Smooth muscle cell (in vitro differentiated cells): Measurements from ENCODE around the gene FBF1. TPM values are rescaled to one million over a fixed set of nuclear protein-coding genes. Genes with fewer than 3 reads are reported as not detected.
"Not testable (repeated sequence)": the region's sequence is repeated elsewhere in the genome, so short reads cannot be mapped to it uniquely, and the experiment has no call there.

Experiments used
- DNase-seq: peaks from one replicate; lab custom pipeline; 2025; ENCODE audit not compliant: unreplicated experiment; lab: John Stamatoyannopoulos, UW
- H2AFZ ChIP-seq: fragments of 200-600 bp; sonication (generic); 2 replicates; pipeline ENCODE4 v1.6.0; 2016; ENCODE audit warnings: antibody characterized with exemption, low read depth, mild to moderate bottlenecking
- H3F3A ChIP-seq: fragments of 200-600 bp; sonication (generic); 2 replicates; pipeline ENCODE4 v1.6.0; 2017; ENCODE audit warnings: antibody characterized with exemption, low read depth
- H3K27ac ChIP-seq: fragments of 200-600 bp; sonication (generic); 2 replicates; pipeline ENCODE4 v1.5.1; 2016; ENCODE audit warnings: low read depth, mild to moderate bottlenecking
- H3K27me3 ChIP-seq: fragments of 200-600 bp; sonication (generic); 2 replicates; pipeline ENCODE4 v1.6.1; 2016; ENCODE audit warnings: low read depth, mild to moderate bottlenecking
- H3K36me3 ChIP-seq: fragments of 200-600 bp; sonication (generic); 2 replicates; pipeline ENCODE4 v1.5.1; 2016; ENCODE audit warnings: low read depth
- H3K4me1 ChIP-seq: fragments of 200-600 bp; sonication (generic); 2 replicates; pipeline ENCODE4 v1.5.1; 2016; ENCODE audit warnings: low read depth
- H3K4me2 ChIP-seq: fragments of 200-600 bp; sonication (generic); 2 replicates; pipeline ENCODE4 v1.6.0; 2016; ENCODE audit warnings: mild to moderate bottlenecking
- H3K4me3 ChIP-seq: fragments of 200-600 bp; sonication (generic); 2 replicates; pipeline ENCODE4 v1.5.1; 2016; ENCODE audit warnings: mild to moderate bottlenecking
- H3K79me2 ChIP-seq: fragments of 200-600 bp; sonication (generic); 2 replicates; pipeline ENCODE4 v1.6.0; 2016; ENCODE audit warnings: low read depth, mild to moderate bottlenecking
- H3K9ac ChIP-seq: fragments of 200-600 bp; sonication (generic); 2 replicates; pipeline ENCODE4 v1.6.0; 2016; ENCODE audit warnings: low read depth
- H3K9me3 ChIP-seq: fragments of 200-600 bp; sonication (generic); replicated peaks from 2 replicates; pipeline ENCODE4 v1.5.1; 2016; ENCODE audit warnings: low read depth
- H4K20me1 ChIP-seq: fragments of 200-600 bp; sonication (generic); 2 replicates; pipeline ENCODE4 v1.6.0; 2016; ENCODE audit warnings: low read depth
- WGBS: methylation state at CpG from one replicate; pipeline ENCODE4 v1.1.7; 2016; ENCODE audit warnings: low lambda C conversion rate; 5-methylcytosine and 5-hydroxymethylcytosine counted together
- polyA plus RNA-seq: library from polyadenylated mRNA; unstranded; fragments of >200 nt; fragmentation: Nextera tagmentation; extraction: Ambion mirVana; gene quantifications from 2 replicates; pipeline ENCODE4 v1.2.1, GENCODE V29; 2016
- total RNA-seq: library from RNA; depleted of rRNA; stranded (reverse); fragments of >200 nt; gene quantifications from 2 replicates; pipeline ENCODE4 v1.2.3, GENCODE V29; 2014
- TF ChIP-seq, protein P1 (sequence below): fragments of 200-600 bp; sonication (generic); IDR thresholded peaks from 2 replicates; pipeline ENCODE4 v1.5.1; 2017; ENCODE audit warnings: borderline replicate concordance, mild to moderate bottlenecking, antibody characterized with exemption; ENCODE audit not compliant: insufficient read depth, poor library complexity, severe bottlenecking

FBF1 gene
- total and polyA plus RNA-seq, 2 experiments from 2014 or later: 4.6 to 8.4 TPM

GRCh38 chr17:75975757-75976174 is 34.9 kb upstream of the FBF1 start:
- Histone ChIP-seq H2AFZ (no peak overlapping the region), H4K20me1 (peaks cover 66% of the 10 kb centered on the region), H3K36me3 (no peaks in the 10 kb centered on the region), H3K4me3 (peak overlapping the region; percentile 74), H3K79me2 (peaks cover 73% of the 10 kb centered on the region), H3F3A (peaks cover 11% of the 10 kb centered on the region), H3K27ac (no peak overlapping the region), H3K4me1 (no peaks in the 10 kb centered on the region), H3K9me3 (no peaks in the 10 kb centered on the region), H3K4me2 (peak overlapping the region; percentile 85), H3K27me3 (no peaks in the 10 kb centered on the region), H3K9ac (no peak overlapping the region)
- WGBS: 91% methylated on average over 5 of the region's 5 CpGs
- no peak for DNase-seq
- TF ChIP-seq, protein P1, sequence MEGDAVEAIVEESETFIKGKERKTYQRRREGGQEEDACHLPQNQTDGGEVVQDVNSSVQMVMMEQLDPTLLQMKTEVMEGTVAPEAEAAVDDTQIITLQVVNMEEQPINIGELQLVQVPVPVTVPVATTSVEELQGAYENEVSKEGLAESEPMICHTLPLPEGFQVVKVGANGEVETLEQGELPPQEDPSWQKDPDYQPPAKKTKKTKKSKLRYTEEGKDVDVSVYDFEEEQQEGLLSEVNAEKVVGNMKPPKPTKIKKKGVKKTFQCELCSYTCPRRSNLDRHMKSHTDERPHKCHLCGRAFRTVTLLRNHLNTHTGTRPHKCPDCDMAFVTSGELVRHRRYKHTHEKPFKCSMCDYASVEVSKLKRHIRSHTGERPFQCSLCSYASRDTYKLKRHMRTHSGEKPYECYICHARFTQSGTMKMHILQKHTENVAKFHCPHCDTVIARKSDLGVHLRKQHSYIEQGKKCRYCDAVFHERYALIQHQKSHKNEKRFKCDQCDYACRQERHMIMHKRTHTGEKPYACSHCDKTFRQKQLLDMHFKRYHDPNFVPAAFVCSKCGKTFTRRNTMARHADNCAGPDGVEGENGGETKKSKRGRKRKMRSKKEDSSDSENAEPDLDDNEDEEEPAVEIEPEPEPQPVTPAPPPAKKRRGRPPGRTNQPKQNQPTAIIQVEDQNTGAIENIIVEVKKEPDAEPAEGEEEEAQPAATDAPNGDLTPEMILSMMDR: no peak

- H3K79me2 ChIP-seq: peaks cover 79% of the 10 kb centered on the region
- peak overlapping the region; percentile 6 for H3K4me2 ChIP-seq
- not testable (repeated sequence) for H3K27ac ChIP-seq, DNase-seq, H3K27me3 ChIP-seq, H3K4me3 ChIP-seq, H2AFZ ChIP-seq, H3F3A ChIP-seq, H3K9ac ChIP-seq, H3K4me1 ChIP-seq, H3K9me3 ChIP-seq, H3K36me3 ChIP-seq
- 95% methylated on average over 6 of the region's 6 CpGs for WGBS
- H4K20me1 ChIP-seq: peaks cover 72% of the 10 kb centered on the region
Measured at GRCh38 chr17:75975187-75975586, 34.3 kb upstream of the FBF1 start.

DNA sequence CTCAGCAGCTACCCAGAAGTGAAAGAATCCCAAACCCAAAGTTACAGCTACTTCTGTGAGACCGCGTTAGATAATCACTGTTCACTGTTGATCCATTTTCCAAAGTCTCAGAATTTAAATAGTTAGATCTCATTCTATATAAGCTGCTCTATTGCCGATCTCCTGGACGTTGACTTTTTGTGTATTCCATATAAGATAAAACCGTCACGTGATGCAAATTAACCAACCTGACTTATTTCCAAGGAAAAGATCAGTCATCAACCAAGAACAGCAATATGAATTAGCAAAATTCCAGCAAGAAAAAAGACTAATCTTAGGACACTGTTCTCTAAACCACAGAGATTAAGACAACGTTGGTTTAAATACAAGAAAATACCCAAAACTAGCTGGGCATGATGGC is 29.8 kb upstream of the FBF1 start:
- Histone ChIP-seq H4K20me1 (peaks cover 93% of the 10 kb centered on the region), H3K4me3 (no peak overlapping the region), H3K27me3 (no peaks in the 10 kb centered on the region), H3F3A (peaks cover 4% of the 10 kb centered on the region), H3K9ac (no peak overlapping the region), H3K4me2 (no peak overlapping the region), H3K27ac (no peak overlapping the region), H3K36me3 (no peaks in the 10 kb centered on the region), H2AFZ (no peak overlapping the region), H3K9me3 (no peaks in the 10 kb centered on the region), H3K79me2 (peaks cover 92% of the 10 kb centered on the region), H3K4me1 (no peaks in the 10 kb centered on the region)
- DNase-seq: no peak
- TF ChIP-seq, protein P1: no peak
- WGBS: 85% methylated on average over 7 of the region's 7 CpGs

DNA sequence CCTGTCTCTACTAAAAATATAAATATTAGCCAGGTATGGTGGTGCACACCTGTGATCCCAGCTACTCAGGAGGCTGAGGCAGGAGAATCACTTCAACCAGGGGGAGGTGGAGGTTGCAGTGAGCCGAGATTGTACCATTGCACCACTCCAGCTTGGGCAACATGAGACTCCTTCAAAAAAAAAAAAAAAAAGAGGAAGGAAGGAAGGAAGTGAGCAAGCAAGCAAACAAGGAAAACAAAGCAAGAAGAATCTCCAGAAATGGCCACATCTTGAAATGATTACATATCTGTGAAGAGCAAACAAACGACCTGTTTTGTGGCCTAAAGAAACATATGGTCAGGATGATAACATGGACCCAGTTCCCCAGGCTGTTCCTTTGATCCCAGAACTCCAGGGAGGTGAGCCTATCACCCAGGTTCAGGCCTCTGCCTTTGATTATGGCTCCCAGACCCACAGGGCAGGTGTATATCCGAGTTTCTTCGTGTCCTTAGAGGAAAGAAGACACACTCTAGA is 29.2 kb upstream of the FBF1 start:
- Histone ChIP-seq H3K4me1 (no peaks in the 10 kb centered on the region), H3K36me3 (no peaks in the 10 kb centered on the region), H3F3A (peaks cover 4% of the 10 kb centered on the region), H4K20me1 (peaks cover 93% of the 10 kb centered on the region), H3K4me2 (no peak overlapping the region), H3K27me3 (no peaks in the 10 kb centered on the region), H3K79me2 (peaks cover 91% of the 10 kb centered on the region), H3K9me3 (no peaks in the 10 kb centered on the region), H3K27ac (no peak overlapping the region), H2AFZ (no peak overlapping the region), H3K9ac (no peak overlapping the region), H3K4me3 (no peak overlapping the region)
- no peak for DNase-seq
- TF ChIP-seq, protein P1: no peak
- WGBS: 81% methylated on average over 4 of the region's 4 CpGs

GRCh38 chr17:75969044-75969443 is 28.2 kb upstream of the FBF1 start:
- H3F3A ChIP-seq, DNase-seq, H3K9ac ChIP-seq, H3K9me3 ChIP-seq, H3K27me3 ChIP-seq, H3K36me3 ChIP-seq, H3K4me1 ChIP-seq, H3K4me2 ChIP-seq, H3K27ac ChIP-seq, H2AFZ ChIP-seq, H3K4me3 ChIP-seq: not testable (repeated sequence)
- 95% methylated on average over 10 of the region's 10 CpGs for WGBS
- peaks cover 95% of the 10 kb centered on the region for H4K20me1 ChIP-seq
- peaks cover 91% of the 10 kb centered on the region for H3K79me2 ChIP-seq
